ENCODE data around the gene HOXA9. TPM values are rescaled to one million over a fixed set of nuclear protein-coding genes. Genes with fewer than 3 reads are reported as not detected.

The HOXA9 gene
- total and polyA plus RNA-seq, 2 of the 8 experiments (the other 6 are each of a cell fraction or from before 2014, with no cell fraction given), result not detected

DNA sequence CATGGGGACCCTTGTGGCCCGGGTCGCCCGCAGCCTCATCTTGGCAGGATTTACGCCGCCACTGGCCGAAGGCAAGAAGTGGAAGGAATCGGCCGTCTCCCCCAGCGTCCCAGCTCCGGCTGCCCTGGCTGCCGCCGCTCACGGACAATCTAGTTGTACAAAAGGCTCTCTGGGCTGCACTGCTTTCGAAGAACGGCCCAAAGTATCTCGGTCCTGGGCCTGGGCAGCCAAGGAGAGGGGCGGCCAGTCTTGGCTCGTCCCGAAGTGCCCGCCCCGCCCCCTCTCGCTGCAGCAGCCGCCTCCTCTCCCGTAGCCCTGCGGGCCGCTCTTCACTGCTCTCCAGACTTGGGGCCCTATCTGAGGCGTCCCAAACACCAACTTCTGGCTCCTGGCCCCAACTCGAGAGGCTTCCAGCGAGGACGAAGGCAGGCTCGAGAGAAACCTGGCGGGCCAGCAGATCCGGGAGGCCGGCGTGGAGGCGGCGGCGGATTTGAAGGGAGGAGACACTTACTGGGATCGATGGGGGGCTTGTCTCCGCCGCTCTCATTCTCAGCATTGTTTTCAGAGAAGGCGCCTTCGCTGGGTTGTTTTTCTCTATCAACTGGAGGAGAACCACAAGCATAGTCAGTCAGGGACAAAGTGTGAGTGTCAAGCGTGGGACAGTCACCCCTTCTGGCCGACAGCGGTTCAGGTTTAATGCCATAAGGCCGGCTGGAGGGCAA lies 809 bp downstream of the HOXA9 start (continued):
- TF ChIP-seq POLR2AphosphoS5 (IDR thresholded peaks at IDR 0.05; ENCODE audit: low read depth, low read length) (no peak), ASH2L (IDR thresholded peaks at IDR 0.05; ENCODE audit: low read length) (no peak), CHD2 (IDR thresholded peaks at IDR 0.05; ENCODE audit: low read length) (no peak), PHF8 (conservative IDR thresholded peaks at IDR 0.05; ENCODE audit: low read depth, low read length) (no peak), TAF7 (optimal IDR thresholded peaks at IDR 0.05; ENCODE audit: borderline replicate concordance, low read depth, low read length) (no peak), FOSL1 (IDR thresholded peaks at IDR 0.05; ENCODE audit: insufficient read depth, low read depth, low read length) (no peak), TAF1 (IDR thresholded peaks at IDR 0.05; ENCODE audit: low read depth, low read length) (no peak)
- TF ChIP-seq, protein P1, sequence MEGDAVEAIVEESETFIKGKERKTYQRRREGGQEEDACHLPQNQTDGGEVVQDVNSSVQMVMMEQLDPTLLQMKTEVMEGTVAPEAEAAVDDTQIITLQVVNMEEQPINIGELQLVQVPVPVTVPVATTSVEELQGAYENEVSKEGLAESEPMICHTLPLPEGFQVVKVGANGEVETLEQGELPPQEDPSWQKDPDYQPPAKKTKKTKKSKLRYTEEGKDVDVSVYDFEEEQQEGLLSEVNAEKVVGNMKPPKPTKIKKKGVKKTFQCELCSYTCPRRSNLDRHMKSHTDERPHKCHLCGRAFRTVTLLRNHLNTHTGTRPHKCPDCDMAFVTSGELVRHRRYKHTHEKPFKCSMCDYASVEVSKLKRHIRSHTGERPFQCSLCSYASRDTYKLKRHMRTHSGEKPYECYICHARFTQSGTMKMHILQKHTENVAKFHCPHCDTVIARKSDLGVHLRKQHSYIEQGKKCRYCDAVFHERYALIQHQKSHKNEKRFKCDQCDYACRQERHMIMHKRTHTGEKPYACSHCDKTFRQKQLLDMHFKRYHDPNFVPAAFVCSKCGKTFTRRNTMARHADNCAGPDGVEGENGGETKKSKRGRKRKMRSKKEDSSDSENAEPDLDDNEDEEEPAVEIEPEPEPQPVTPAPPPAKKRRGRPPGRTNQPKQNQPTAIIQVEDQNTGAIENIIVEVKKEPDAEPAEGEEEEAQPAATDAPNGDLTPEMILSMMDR (IDR thresholded peaks at IDR 0.05; ENCODE audit: control extremely low read depth in 1 of 3, insufficient read depth in 1 of 3, low read depth in 1 of 3, low read length in 3 of 3), result peak; percentile 25 to 47 (median 39); a peak in 3 of 4 replicates
- TF ChIP-seq, protein P2, sequence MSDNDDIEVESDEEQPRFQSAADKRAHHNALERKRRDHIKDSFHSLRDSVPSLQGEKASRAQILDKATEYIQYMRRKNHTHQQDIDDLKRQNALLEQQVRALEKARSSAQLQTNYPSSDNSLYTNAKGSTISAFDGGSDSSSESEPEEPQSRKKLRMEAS (IDR thresholded peaks at IDR 0.05), result no peak

Data from H1 (cell line).